ENCODE results near the gene SH3RF2. TPM values are rescaled to one million over a fixed set of nuclear protein-coding genes. Genes with fewer than 3 reads are reported as not detected.

Gene SH3RF2
- polyA plus RNA-seq, 3 donors from 2014 or later: not detected

GRCh38 chr5:145912019-145912418 lies 24.4 kb upstream of the SH3RF2 start:
- no peaks in the 10 kb centered on the region for H3K36me3 Mint-ChIP-seq

GRCh38 chr5:145912594-145912993 lies 23.8 kb upstream of the SH3RF2 start:
- H3K4me3 Mint-ChIP-seq: no peak overlapping the region

More at GRCh38 chr5:145912019-145912418, 24.4 kb upstream of the SH3RF2 start:
- DNase-seq: no peak
- Mint-ChIP-seq H3K4me3 (no peak overlapping the region), H3K9me3 (no peaks in the 10 kb centered on the region), H3K27ac (no peak overlapping the region), H3K4me1 (no peaks in the 10 kb centered on the region), H3K27me3 (ENCODE audit: low read depth in 3 of 3) (no peaks in the 10 kb centered on the region)

GRCh38 chr5:145913701-145914100 lies 22.7 kb upstream of the SH3RF2 start:
- Mint-ChIP-seq H3K4me3 (no peak overlapping the region), H3K4me1 (no peaks in the 10 kb centered on the region)

More at GRCh38 chr5:145912594-145912993, 23.8 kb upstream of the SH3RF2 start:
- H3K4me1 Mint-ChIP-seq: no peaks in the 10 kb centered on the region
- DNase-seq: no peak
- no peaks in the 10 kb centered on the region for H3K27me3 Mint-ChIP-seq (ENCODE audit: low read depth in 3 of 3)
- H3K27ac Mint-ChIP-seq: no peak overlapping the region
- no peaks in the 10 kb centered on the region for H3K36me3 Mint-ChIP-seq
- no peaks in the 10 kb centered on the region for H3K9me3 Mint-ChIP-seq

GRCh38 chr5:145915970-145916638 lies 20.3 kb upstream of the SH3RF2 start:
- no peak overlapping the region for H3K27ac Mint-ChIP-seq
- no peak for DNase-seq
- peaks cover 0 to 2% (median 0%) of the 10 kb centered on the region in 3 donors for H3K27me3 Mint-ChIP-seq (ENCODE audit: low read depth in 3 of 3)
- no peak overlapping the region for H3K4me3 Mint-ChIP-seq
- H3K36me3 Mint-ChIP-seq: no peaks in the 10 kb centered on the region
- no peaks in the 10 kb centered on the region for H3K4me1 Mint-ChIP-seq
- no peaks in the 10 kb centered on the region for H3K9me3 Mint-ChIP-seq

More at GRCh38 chr5:145913701-145914100, 22.7 kb upstream of the SH3RF2 start:
- peaks cover 0 to 2% (median 0%) of the 10 kb centered on the region in 3 donors for H3K27me3 Mint-ChIP-seq (ENCODE audit: low read depth in 3 of 3)
- DNase-seq: no peak
- no peaks in the 10 kb centered on the region for H3K36me3 Mint-ChIP-seq
- no peak overlapping the region for H3K27ac Mint-ChIP-seq
- H3K9me3 Mint-ChIP-seq: no peaks in the 10 kb centered on the region

GRCh38 chr5:145917288-145917687 lies 19.1 kb upstream of the SH3RF2 start:
- Mint-ChIP-seq H3K9me3 (no peaks in the 10 kb centered on the region), H3K27ac (no peak overlapping the region), H3K4me3 (no peak overlapping the region)

GRCh38 chr5:145918397-145918796 lies 18.0 kb upstream of the SH3RF2 start:
- Mint-ChIP-seq H3K36me3 (no peaks in the 10 kb centered on the region), H3K4me3 (no peak overlapping the region), H3K27me3 (ENCODE audit: low read depth in 3 of 3) (peaks cover 0 to 2% (median 1%) of the 10 kb centered on the region in 3 donors), H3K27ac (no peak overlapping the region), H3K4me1 (no peaks in the 10 kb centered on the region), H3K9me3 (no peaks in the 10 kb centered on the region)
- DNase-seq: no peak

More at GRCh38 chr5:145917288-145917687, 19.1 kb upstream of the SH3RF2 start:
- no peak for DNase-seq
- Mint-ChIP-seq H3K27me3 (ENCODE audit: low read depth in 3 of 3) (peaks cover 0 to 2% (median 1%) of the 10 kb centered on the region in 3 donors), H3K36me3 (no peaks in the 10 kb centered on the region), H3K4me1 (no peaks in the 10 kb centered on the region)

- no peaks in the 10 kb centered on the region for H3K9me3 Mint-ChIP-seq
- no peak overlapping the region for H3K27ac Mint-ChIP-seq
- no peak overlapping the region for H3K4me3 Mint-ChIP-seq
- peaks cover 0 to 2% (median 1%) of the 10 kb centered on the region in 3 donors for H3K27me3 Mint-ChIP-seq (ENCODE audit: low read depth in 3 of 3)
- no peaks in the 10 kb centered on the region for H3K4me1 Mint-ChIP-seq
- no peaks in the 10 kb centered on the region for H3K36me3 Mint-ChIP-seq
- no peak for DNase-seq
These were observed 17.0 kb upstream of the SH3RF2 start for GRCh38 chr5:145919413-145919812.

- H3K4me1 Mint-ChIP-seq: no peaks in the 10 kb centered on the region
- no peaks in the 10 kb centered on the region for H3K36me3 Mint-ChIP-seq
- no peaks in the 10 kb centered on the region for H3K9me3 Mint-ChIP-seq
- no peak overlapping the region for H3K4me3 Mint-ChIP-seq
- peaks cover 0 to 2% (median 1%) of the 10 kb centered on the region in 3 donors for H3K27me3 Mint-ChIP-seq (ENCODE audit: low read depth in 3 of 3)
- no peak overlapping the region for H3K27ac Mint-ChIP-seq
- DNase-seq: no peak
These were observed 15.7 kb upstream of the SH3RF2 start for GRCh38 chr5:145920542-145921210.

GRCh38 chr5:145921211-145921610 lies 15.2 kb upstream of the SH3RF2 start:
- H3K36me3 Mint-ChIP-seq: no peaks in the 10 kb centered on the region
- no peaks in the 10 kb centered on the region for H3K9me3 Mint-ChIP-seq
- H3K27me3 Mint-ChIP-seq (ENCODE audit: low read depth in 3 of 3): peaks cover 0 to 2% (median 1%) of the 10 kb centered on the region in 3 donors
- no peak for DNase-seq
- H3K4me1 Mint-ChIP-seq: no peaks in the 10 kb centered on the region
- H3K4me3 Mint-ChIP-seq: no peak overlapping the region
- no peak overlapping the region for H3K27ac Mint-ChIP-seq

- Mint-ChIP-seq H3K4me1 (no peaks in the 10 kb centered on the region), H3K27me3 (ENCODE audit: low read depth in 3 of 3) (peaks cover 0 to 2% (median 1%) of the 10 kb centered on the region in 3 donors), H3K36me3 (no peaks in the 10 kb centered on the region), H3K27ac (no peak overlapping the region), H3K4me3 (no peak overlapping the region), H3K9me3 (no peaks in the 10 kb centered on the region)
- DNase-seq: no peak
These were observed 14.3 kb upstream of the SH3RF2 start for GRCh38 chr5:145922059-145922458.

- Mint-ChIP-seq H3K36me3 (no peaks in the 10 kb centered on the region), H3K4me1 (no peaks in the 10 kb centered on the region), H3K4me3 (no peak overlapping the region), H3K27ac (no peak overlapping the region), H3K27me3 (ENCODE audit: low read depth in 3 of 3) (peaks cover 0 to 2% (median 1%) of the 10 kb centered on the region in 3 donors), H3K9me3 (no peaks in the 10 kb centered on the region)
- no peak for DNase-seq
These were observed 13.0 kb upstream of the SH3RF2 start for GRCh38 chr5:145923405-145923804.

GRCh38 chr5:145924849-145925248 lies 11.5 kb upstream of the SH3RF2 start:
- Mint-ChIP-seq H3K27me3 (ENCODE audit: low read depth in 3 of 3) (peaks cover 0 to 1% (median 0%) of the 10 kb centered on the region in 3 donors), H3K36me3 (no peaks in the 10 kb centered on the region), H3K4me3 (no peak overlapping the region), H3K9me3 (no peaks in the 10 kb centered on the region), H3K4me1 (no peaks in the 10 kb centered on the region), H3K27ac (no peak overlapping the region)
- no peak for DNase-seq

GRCh38 chr5:145925353-145925752 lies 11.0 kb upstream of the SH3RF2 start:
- H3K27me3 Mint-ChIP-seq (ENCODE audit: low read depth in 3 of 3): peaks cover 0 to 1% (median 0%) of the 10 kb centered on the region in 3 donors
- no peak overlapping the region for H3K4me3 Mint-ChIP-seq
- H3K27ac Mint-ChIP-seq: no peak overlapping the region

GRCh38 chr5:145925803-145926202 lies 10.6 kb upstream of the SH3RF2 start:
- no peak overlapping the region for H3K27ac Mint-ChIP-seq
- no peak overlapping the region for H3K4me3 Mint-ChIP-seq
- H3K9me3 Mint-ChIP-seq: no peaks in the 10 kb centered on the region
- H3K36me3 Mint-ChIP-seq: no peaks in the 10 kb centered on the region
- DNase-seq: no peak
- peaks cover 0 to 1% (median 0%) of the 10 kb centered on the region in 3 donors for H3K27me3 Mint-ChIP-seq (ENCODE audit: low read depth in 3 of 3)
- H3K4me1 Mint-ChIP-seq: no peaks in the 10 kb centered on the region

More at GRCh38 chr5:145925353-145925752, 11.0 kb upstream of the SH3RF2 start:
- H3K9me3 Mint-ChIP-seq: no peaks in the 10 kb centered on the region
- H3K36me3 Mint-ChIP-seq: no peaks in the 10 kb centered on the region
- H3K4me1 Mint-ChIP-seq: no peaks in the 10 kb centered on the region
- DNase-seq: no peak

Data from immature natural killer cell (primary cell).